GM21737 (cell line): ENCODE data around the gene FZD1.
"Not testable (repeated sequence)": the region's sequence is repeated elsewhere in the genome, so short reads cannot be mapped to it uniquely, and the experiment has no call there.

Experiments used
- ATAC-seq: cut with Tn5 transposase; IDR thresholded peaks from one replicate; pipeline ENCODE4 v1.9.1; 2021; ENCODE audit warnings: mild to moderate bottlenecking, moderate library complexity; ENCODE audit not compliant: unreplicated experiment

FZD1 gene

GRCh38 chr7:91294639-91295220 lies 30.5 kb downstream of the FZD1 start:
- no peak for ATAC-seq

DNA sequence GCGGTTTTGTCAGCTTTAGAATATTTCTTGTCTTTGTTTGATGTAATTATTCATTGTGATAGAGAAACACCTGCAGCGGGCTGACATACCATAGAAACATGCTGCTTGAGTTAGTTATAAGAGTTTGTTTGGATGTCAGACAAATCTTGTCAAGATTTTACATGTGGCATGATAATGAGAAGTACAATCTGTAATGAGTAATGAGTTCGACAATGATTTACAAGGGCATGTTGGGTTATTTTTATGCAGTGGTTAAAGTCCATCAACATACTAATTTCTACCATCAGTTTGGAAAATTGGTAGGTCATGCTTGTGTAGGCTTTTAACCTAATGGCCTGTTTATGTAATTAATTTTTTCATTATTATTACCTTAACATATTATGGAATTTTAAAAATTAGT lies 31.3 kb downstream of the FZD1 start:
- no peak for ATAC-seq

GRCh38 chr7:91297939-91298338 lies 33.7 kb downstream of the FZD1 start:
- ATAC-seq: no peak

DNA sequence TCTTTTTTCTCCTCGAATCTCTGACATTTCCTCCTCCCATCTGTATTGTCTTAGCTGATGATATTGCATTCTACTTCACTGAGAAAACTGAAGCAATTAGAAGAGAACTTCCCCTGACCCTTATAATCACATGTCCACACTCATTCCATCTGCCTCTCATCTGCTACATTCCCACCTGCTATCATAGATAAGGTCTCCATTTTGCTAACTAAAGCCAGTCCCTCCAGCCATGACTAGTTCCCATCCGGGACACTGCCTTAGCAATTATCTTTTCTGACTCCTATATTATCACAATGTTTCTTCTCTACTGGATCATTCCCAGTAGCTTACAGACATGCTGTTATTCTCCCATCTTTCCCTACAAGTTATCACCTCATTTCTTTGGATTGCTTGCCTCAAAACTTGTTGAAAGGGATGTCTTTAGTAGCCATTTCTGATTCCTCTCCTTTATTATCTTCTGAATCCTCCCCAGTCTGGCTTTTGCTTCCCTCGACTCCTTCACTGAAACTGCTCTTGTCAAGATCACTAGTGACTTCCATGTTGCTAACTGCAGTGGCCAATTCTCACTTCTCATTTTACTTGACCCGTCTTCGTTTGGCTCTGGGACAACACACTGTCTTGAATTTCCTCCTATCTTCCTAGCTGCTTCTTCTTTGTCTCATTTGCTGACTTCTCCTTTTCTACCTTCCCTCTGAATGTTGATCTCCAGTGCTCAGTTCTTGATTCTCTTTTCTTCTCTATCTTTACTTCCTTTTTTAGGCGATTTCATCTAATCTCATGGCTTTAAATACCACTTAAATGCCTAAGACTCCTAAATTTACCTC lies 35.9 kb downstream of the FZD1 start:
- ATAC-seq: no peak

- no peak for ATAC-seq
Observed at GRCh38 chr7:91302794-91303193, 38.6 kb downstream of the FZD1 start.

DNA sequence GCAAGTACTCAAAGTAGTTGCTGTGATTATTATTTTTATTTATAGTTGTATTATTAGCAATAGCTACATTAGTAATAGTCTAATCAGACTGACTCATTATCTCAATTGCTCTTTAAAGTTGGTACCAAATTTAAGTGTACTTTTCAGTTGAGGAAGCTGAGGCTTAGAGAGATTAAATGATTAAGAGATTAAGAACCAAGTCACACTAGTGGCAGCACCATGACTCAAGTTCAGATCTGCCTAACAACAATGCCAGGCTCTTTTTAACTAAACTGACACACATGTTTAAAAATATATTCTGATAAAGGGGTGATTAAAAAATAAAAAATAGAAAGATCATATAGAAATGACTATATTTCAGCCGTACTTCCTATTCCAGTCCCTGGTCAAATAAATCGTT lies 42.0 kb downstream of the FZD1 start:
- no peak for ATAC-seq

DNA sequence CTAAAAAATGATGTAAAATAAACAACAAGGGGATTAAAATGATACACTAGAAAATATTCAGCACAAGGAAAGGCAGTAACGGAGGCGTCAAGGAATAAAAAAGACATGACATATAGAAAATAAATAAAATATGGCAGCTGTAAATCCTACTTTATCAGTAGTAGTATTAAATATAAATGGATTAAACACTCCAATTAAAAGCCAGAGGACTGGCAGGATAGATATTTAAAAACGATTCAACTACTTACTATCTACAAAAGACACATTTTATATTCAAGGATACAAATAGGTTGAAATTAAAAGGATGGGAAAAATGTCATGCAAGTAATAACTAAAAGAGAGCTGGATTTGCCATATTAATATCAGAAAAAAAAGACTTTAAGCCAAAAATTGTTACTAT lies 43.2 kb downstream of the FZD1 start:
- ATAC-seq: no peak

- ATAC-seq: not testable (repeated sequence)
Observed at GRCh38 chr7:91308191-91308590, 44.0 kb downstream of the FZD1 start.

DNA sequence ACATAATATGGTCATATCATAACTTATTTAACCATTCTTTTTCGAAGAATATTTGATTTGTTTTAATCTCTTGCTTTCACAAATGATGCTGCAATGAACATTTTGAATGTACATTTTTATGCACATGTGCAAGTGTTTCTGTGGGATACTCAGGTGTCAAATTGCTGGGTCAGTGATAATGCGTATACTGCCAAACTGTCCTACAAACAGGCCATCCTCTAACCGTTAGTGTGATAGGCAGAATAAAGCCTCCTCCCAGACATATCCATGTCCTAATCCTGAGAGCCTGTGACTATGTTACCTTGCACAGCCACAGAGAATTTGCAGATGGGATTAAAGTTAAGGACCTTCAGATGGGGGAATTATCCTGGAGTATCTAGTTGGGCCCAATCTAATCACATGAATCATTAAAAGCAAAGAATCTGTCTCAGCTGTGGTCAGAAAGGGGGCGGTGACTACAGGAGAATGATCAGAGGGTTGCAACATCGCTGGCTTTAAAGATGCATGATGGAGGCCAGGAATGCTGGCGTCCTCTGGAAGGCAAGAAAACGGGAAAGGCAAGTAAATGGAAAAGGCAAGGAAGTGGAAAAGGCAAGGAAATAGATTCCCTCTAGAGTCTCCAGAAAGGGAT lies 46.7 kb downstream of the FZD1 start:
- no peak for ATAC-seq

DNA sequence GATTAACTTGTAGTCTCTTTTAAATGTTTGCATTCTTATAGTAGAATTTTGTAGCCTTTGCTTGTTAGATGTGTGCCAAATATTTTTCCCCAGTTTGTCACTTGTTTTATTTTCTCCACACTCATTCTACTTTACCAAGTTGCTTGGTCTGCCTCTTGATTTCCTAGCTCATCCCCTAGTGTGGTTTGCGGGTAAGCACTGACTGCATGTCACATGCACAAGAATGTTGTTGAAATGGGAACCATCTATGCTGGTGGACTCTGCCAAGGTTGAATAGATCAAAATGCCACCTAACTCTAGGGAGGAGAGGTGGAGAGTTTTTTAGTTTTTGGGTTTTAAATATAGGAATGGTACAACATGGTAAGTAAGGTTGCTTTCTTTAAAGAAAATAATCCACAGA lies 47.6 kb downstream of the FZD1 start:
- ATAC-seq: no peak

GRCh38 chr7:91313113-91313512 lies 48.9 kb downstream of the FZD1 start:
- ATAC-seq: no peak

GRCh38 chr7:91314591-91315323 lies 50.5 kb downstream of the FZD1 start:
- no peak for ATAC-seq

DNA sequence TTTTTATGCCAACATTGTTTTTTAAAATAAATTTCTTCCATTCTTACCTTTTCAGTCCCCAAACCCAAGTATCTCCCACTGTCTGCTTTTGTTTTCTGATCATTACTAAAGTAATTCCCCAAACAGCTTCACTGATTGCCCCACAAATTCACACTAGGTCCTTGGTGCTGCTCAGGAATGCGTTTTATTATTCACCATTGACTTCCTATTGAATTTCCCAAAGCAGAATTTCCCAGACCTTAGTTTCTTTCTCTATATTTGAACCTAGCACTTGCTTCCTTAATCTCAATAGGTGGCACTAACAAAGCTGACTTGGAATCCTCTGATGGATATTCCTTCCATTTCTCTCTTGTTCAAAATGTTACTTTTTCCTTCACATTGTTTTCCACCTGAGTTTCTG lies 52.2 kb downstream of the FZD1 start:
- no peak for ATAC-seq

DNA sequence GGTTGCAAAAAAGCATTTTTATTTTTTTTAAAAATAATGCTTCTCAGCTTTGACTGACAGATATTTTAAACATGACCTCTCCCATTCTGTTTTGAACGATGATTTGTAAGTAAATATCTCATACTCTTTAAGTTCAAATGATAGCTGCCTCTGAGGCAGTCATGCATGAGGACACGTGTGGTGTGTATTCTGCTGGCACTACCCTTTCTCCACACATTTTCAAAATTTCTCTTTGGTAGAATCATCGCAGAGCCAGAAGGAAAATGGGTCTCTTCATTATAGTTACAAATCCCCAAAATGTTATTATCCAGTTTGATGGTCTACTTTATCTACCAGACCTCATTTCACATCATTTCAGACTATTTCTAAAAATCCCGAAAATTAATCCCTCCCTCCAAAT lies 55.1 kb downstream of the FZD1 start:
- no peak for ATAC-seq

GRCh38 chr7:91320366-91321078 lies 56.3 kb downstream of the FZD1 start:
- no peak for ATAC-seq
